Measurements from ENCODE around the gene PLCH1. TPM values are rescaled to one million over a fixed set of nuclear protein-coding genes. Genes with fewer than 3 reads are reported as not detected.

Gene PLCH1
- total RNA-seq, 1 experiment from 2014 or later = 3.1 TPM

DNA sequence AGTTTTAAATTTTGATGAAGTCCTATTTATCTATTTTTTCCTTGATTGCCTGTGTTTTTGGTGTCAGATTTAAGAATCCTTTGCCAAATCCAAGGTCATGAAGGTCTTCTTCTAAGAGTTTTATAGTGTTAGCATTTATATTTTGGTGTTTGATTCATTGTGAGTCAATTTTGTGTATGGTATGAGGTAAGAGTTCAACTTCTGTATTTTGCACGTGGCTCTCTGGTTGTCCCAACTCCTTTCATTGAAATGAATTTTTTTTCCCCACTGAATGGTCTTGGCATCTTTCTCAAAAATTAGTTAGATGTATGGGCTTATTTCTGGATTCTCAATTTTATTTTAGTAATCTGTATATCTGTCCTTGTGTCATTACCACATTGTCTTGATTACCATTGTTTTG, 394.3 kb downstream of the PLCH1 start:
- POLR2A ChIA-PET (ENCODE audit: low non-redundant PET) = no interaction called here
- intact Hi-C loops (cut with micrococcal nuclease; ENCODE audit: unreplicated experiment) = loop anchor here (5.0 kb wide), 1 partner anchor 512 kb away; no protein-coding TSS in a partner anchor
- no peaks in the 10 kb centered on the region for H3K36me3 ChIP-seq (ENCODE audit: insufficient read depth, low read length, poor library complexity, severe bottlenecking)
- no peak overlapping the region for H3K27ac ChIP-seq (ENCODE audit: low read depth, low read length, poor library complexity, severe bottlenecking)
- no peak overlapping the region for H3K4me3 ChIP-seq (ENCODE audit: low read depth, low read length, poor library complexity, severe bottlenecking)
- CTCF ChIA-PET = no interaction called here
- DNase-seq (ENCODE audit: low spot score) = no peak
- no TSS peak for BruUV-seq (replicated peaks)
- TF ChIP-seq, protein P1, sequence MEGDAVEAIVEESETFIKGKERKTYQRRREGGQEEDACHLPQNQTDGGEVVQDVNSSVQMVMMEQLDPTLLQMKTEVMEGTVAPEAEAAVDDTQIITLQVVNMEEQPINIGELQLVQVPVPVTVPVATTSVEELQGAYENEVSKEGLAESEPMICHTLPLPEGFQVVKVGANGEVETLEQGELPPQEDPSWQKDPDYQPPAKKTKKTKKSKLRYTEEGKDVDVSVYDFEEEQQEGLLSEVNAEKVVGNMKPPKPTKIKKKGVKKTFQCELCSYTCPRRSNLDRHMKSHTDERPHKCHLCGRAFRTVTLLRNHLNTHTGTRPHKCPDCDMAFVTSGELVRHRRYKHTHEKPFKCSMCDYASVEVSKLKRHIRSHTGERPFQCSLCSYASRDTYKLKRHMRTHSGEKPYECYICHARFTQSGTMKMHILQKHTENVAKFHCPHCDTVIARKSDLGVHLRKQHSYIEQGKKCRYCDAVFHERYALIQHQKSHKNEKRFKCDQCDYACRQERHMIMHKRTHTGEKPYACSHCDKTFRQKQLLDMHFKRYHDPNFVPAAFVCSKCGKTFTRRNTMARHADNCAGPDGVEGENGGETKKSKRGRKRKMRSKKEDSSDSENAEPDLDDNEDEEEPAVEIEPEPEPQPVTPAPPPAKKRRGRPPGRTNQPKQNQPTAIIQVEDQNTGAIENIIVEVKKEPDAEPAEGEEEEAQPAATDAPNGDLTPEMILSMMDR (conservative IDR thresholded peaks at IDR 0.05; ENCODE audit: low read depth, low read length) = no peak
- no peak for TF ChIP-seq EZH2 (IDR thresholded peaks at IDR 0.05; ENCODE audit: borderline replicate concordance, low read depth, low read length, poor library complexity, severe bottlenecking)
- H3K4me1 ChIP-seq (ENCODE audit: insufficient read depth, low read length, poor library complexity, severe bottlenecking) = no peaks in the 10 kb centered on the region
- no peaks in the 10 kb centered on the region for H3K9me3 ChIP-seq (ENCODE audit: low read depth, low read length, poor library complexity, severe bottlenecking)
- H3K27me3 ChIP-seq (replicated peaks; ENCODE audit: insufficient read depth, low read depth, low read length, poor library complexity) = no peaks in the 10 kb centered on the region

DNA sequence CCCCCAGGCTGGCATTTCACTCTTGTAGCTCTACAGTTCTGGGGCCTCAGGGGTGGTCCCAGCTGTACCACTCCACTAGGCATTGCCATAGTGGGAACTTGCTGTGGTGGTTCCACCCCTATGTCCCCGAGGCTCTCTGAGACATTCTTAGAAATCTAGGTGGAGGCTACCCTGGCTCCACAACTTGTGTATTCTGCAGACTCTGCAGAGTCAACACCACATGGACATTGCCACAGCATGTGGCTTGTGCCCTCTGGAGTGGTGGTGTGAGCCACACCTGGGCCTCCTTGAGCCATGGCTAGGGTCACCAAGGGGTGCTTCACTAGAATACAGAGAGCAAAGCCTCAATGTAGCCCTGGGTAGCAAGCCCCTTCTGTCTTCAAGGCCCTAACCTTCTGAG, 397.0 kb downstream of the PLCH1 start:
- ChIA-PET POLR2A (ENCODE audit: low non-redundant PET) (no interaction called here), CTCF (no interaction called here)
- H3K4me1 ChIP-seq (ENCODE audit: insufficient read depth, low read length, poor library complexity, severe bottlenecking) = no peaks in the 10 kb centered on the region
- no peaks in the 10 kb centered on the region for H3K27me3 ChIP-seq (replicated peaks; ENCODE audit: insufficient read depth, low read depth, low read length, poor library complexity)
- H3K4me3 ChIP-seq (ENCODE audit: low read depth, low read length, poor library complexity, severe bottlenecking) = no peak overlapping the region
- H3K27ac ChIP-seq (ENCODE audit: low read depth, low read length, poor library complexity, severe bottlenecking) = no peak overlapping the region
- DNase-seq (ENCODE audit: low spot score) = no peak
- intact Hi-C loops (cut with micrococcal nuclease; ENCODE audit: unreplicated experiment) = no loop called here
- H3K9me3 ChIP-seq (ENCODE audit: low read depth, low read length, poor library complexity, severe bottlenecking) = no peaks in the 10 kb centered on the region
- TF ChIP-seq, protein P1 (conservative IDR thresholded peaks at IDR 0.05; ENCODE audit: low read depth, low read length) = no peak
- TF ChIP-seq EZH2 (IDR thresholded peaks at IDR 0.05; ENCODE audit: borderline replicate concordance, low read depth, low read length, poor library complexity, severe bottlenecking) = no peak
- BruUV-seq (replicated peaks) = no TSS peak
- no peaks in the 10 kb centered on the region for H3K36me3 ChIP-seq (ENCODE audit: insufficient read depth, low read length, poor library complexity, severe bottlenecking)

DNA sequence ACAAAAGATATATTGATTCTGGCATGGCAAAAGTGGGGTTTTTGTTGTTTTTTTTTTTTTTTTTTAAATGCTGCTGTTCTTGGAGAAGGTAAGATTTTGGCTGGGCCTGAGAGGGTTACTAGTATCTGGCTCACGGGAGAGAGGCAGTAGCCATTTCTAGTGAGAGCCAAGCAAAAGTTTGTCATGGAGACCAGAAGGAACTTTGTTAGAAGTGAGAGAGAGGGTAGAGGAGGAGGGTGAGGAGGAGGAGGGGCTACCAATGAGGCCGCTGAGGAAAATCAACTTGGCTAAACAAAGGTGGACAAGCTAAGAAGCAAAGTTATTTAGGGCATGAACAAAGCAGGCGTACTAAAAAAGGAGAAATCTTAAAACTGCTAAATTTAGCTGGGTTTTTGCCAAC, 402.5 kb downstream of the PLCH1 start:
- Histone ChIP-seq H3K4me1 (ENCODE audit: insufficient read depth, low read length, poor library complexity, severe bottlenecking) (no peaks in the 10 kb centered on the region), H3K36me3 (ENCODE audit: insufficient read depth, low read length, poor library complexity, severe bottlenecking) (no peaks in the 10 kb centered on the region), H3K9me3 (ENCODE audit: low read depth, low read length, poor library complexity, severe bottlenecking) (no peaks in the 10 kb centered on the region), H3K27ac (ENCODE audit: low read depth, low read length, poor library complexity, severe bottlenecking) (no peak overlapping the region), H3K4me3 (ENCODE audit: low read depth, low read length, poor library complexity, severe bottlenecking) (no peak overlapping the region), H3K27me3 (replicated peaks; ENCODE audit: insufficient read depth, low read depth, low read length, poor library complexity) (no peaks in the 10 kb centered on the region)
- BruUV-seq (replicated peaks) = no TSS peak
- POLR2A ChIA-PET (ENCODE audit: low non-redundant PET) = interaction anchor here (0.7 kb wide), 1 partner anchor 121 kb away, joined by 13 read pairs; no protein-coding TSS in a partner anchor
- intact Hi-C loops (cut with micrococcal nuclease; ENCODE audit: unreplicated experiment) = no loop called here
- TF ChIP-seq, protein P1 (conservative IDR thresholded peaks at IDR 0.05; ENCODE audit: low read depth, low read length) = no peak
- no peak for TF ChIP-seq EZH2 (IDR thresholded peaks at IDR 0.05; ENCODE audit: borderline replicate concordance, low read depth, low read length, poor library complexity, severe bottlenecking)
- no peak for DNase-seq (ENCODE audit: low spot score)
- CTCF ChIA-PET = no interaction called here

All from A673 (cell line).